Measurements from ENCODE around the gene PHF2. TPM values are rescaled to one million over a fixed set of nuclear protein-coding genes. Genes with fewer than 3 reads are reported as not detected.
A peak's percentile ranks its signal among the peaks of the same experiment; 100 is the strongest.

The PHF2 gene
- total RNA-seq, 1 donor from 2014 or later, result 36.5 TPM

GRCh38 chr9:93642961-93643360 is 66.6 kb downstream of the PHF2 start:
- H3K27me3 Mint-ChIP-seq, result no peaks in the 10 kb centered on the region
- TF ChIP-seq CTCF (IDR thresholded peaks at IDR 0.05; ENCODE audit: unreplicated experiment), result no peak
- H3K9me3 Mint-ChIP-seq (ENCODE audit: low read depth), result peaks cover 6% of the 10 kb centered on the region
- H3K4me3 Mint-ChIP-seq (ENCODE audit: low read depth), result no peak overlapping the region
- DNase-seq (ENCODE audit: low spot score, unreplicated experiment), result no peak
- no peaks in the 10 kb centered on the region for H3K4me1 Mint-ChIP-seq (ENCODE audit: low read depth)
- H3K36me3 Mint-ChIP-seq (ENCODE audit: insufficient read depth), result peaks cover 32% of the 10 kb centered on the region
- no peak overlapping the region for H3K27ac Mint-ChIP-seq

- no peak for TF ChIP-seq CTCF (IDR thresholded peaks at IDR 0.05; ENCODE audit: unreplicated experiment)
- DNase-seq (ENCODE audit: low spot score, unreplicated experiment), result no peak
- H3K27ac Mint-ChIP-seq, result no peak overlapping the region
- H3K27me3 Mint-ChIP-seq, result no peaks in the 10 kb centered on the region
- no peaks in the 10 kb centered on the region for H3K9me3 Mint-ChIP-seq (ENCODE audit: low read depth)
- H3K4me3 Mint-ChIP-seq (ENCODE audit: low read depth), result no peak overlapping the region
- no peaks in the 10 kb centered on the region for H3K4me1 Mint-ChIP-seq (ENCODE audit: low read depth)
- peaks cover 19% of the 10 kb centered on the region for H3K36me3 Mint-ChIP-seq (ENCODE audit: insufficient read depth)
Measured at GRCh38 chr9:93644397-93645088, 68.2 kb downstream of the PHF2 start.

- Mint-ChIP-seq H3K9me3 (ENCODE audit: low read depth) (no peaks in the 10 kb centered on the region), H3K27me3 (no peaks in the 10 kb centered on the region), H3K4me1 (ENCODE audit: low read depth) (no peaks in the 10 kb centered on the region), H3K27ac (no peak overlapping the region), H3K36me3 (ENCODE audit: insufficient read depth) (peaks cover 14% of the 10 kb centered on the region), H3K4me3 (ENCODE audit: low read depth) (no peak overlapping the region)
- no peak for TF ChIP-seq CTCF (IDR thresholded peaks at IDR 0.05; ENCODE audit: unreplicated experiment)
- DNase-seq (ENCODE audit: low spot score, unreplicated experiment), result no peak
Measured at GRCh38 chr9:93645149-93645889, 68.9 kb downstream of the PHF2 start.

- DNase-seq (ENCODE audit: low spot score, unreplicated experiment), result no peak
- H3K9me3 Mint-ChIP-seq (ENCODE audit: low read depth), result no peaks in the 10 kb centered on the region
- peaks cover 13% of the 10 kb centered on the region for H3K36me3 Mint-ChIP-seq (ENCODE audit: insufficient read depth)
- H3K27me3 Mint-ChIP-seq, result no peaks in the 10 kb centered on the region
- TF ChIP-seq CTCF (IDR thresholded peaks at IDR 0.05; ENCODE audit: unreplicated experiment), result no peak
- no peak overlapping the region for H3K4me3 Mint-ChIP-seq (ENCODE audit: low read depth)
- H3K27ac Mint-ChIP-seq, result no peak overlapping the region
- H3K4me1 Mint-ChIP-seq (ENCODE audit: low read depth), result no peaks in the 10 kb centered on the region
Measured at GRCh38 chr9:93645921-93646639, 69.7 kb downstream of the PHF2 start.

- TF ChIP-seq CTCF (IDR thresholded peaks at IDR 0.05; ENCODE audit: unreplicated experiment), result no peak
- Mint-ChIP-seq H3K27ac (no peak overlapping the region), H3K4me1 (ENCODE audit: low read depth) (no peaks in the 10 kb centered on the region), H3K4me3 (ENCODE audit: low read depth) (no peak overlapping the region), H3K27me3 (no peaks in the 10 kb centered on the region), H3K9me3 (ENCODE audit: low read depth) (no peaks in the 10 kb centered on the region), H3K36me3 (ENCODE audit: insufficient read depth) (peaks cover 13% of the 10 kb centered on the region)
- DNase-seq (ENCODE audit: low spot score, unreplicated experiment), result peak; percentile 3
Measured at GRCh38 chr9:93646640-93647178, 70.3 kb downstream of the PHF2 start.
